ENCODE data around the gene KCP.

Gene KCP

DNA sequence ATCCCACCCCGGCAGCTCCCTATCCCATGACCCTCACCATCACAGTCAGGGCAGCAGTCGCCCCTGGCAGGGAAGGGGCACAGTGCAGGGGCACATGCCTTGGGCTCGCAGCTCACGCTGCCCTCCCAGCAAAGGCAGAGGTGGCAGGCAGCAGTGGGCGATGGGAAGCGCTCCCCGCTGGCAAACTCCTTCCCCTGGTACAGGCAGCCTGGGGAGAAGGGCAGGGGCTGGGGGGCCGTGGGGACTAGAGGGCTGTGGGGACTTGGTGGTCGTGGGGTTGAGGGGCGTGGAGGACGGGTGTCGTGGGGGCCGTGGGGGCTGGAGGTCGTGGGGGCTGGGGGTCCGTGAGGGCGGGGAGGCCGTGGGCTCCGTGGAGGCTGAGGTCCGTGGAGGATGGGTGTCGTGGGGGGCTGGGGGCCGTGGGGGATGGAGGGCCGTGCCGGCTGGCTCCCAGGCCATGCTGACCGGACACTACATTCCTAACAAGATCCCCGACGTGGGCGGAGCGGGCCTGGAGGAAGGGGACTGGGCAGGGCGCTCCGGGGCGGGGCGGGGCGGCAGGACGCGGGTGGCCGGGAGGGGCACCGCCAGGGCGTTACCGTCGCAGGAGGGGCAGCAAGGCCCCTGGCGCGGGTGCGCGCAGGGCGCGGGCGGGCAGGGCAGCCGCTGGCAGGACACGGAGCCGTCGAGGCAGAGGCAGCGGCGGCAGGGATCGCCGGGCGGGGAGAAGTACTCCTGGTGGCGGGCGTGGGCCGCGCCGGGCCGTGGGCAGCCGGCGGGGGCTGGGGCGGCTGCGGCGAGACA lies 20.0 kb downstream of the KCP start:
- ChIA-PET CTCF (no interaction called here), POLR2A (no interaction called here)
- TF ChIP-seq L3MBTL2 (conservative IDR thresholded peaks at IDR 0.05) (no peak), HDGF (IDR thresholded peaks at IDR 0.05; ENCODE audit: borderline replicate concordance) (no peak), ARNT (IDR thresholded peaks at IDR 0.05) (no peak), SP1 (IDR thresholded peaks at IDR 0.05) (no peak), NFRKB (IDR thresholded peaks at IDR 0.05) (no peak), SUZ12 (IDR thresholded peaks at IDR 0.05) (no peak), ZNF384 (IDR thresholded peaks at IDR 0.05) (no peak), FOXM1 (IDR thresholded peaks at IDR 0.05; ENCODE audit: borderline replicate concordance) (no peak), TARDBP (IDR thresholded peaks at IDR 0.05) (no peak), ELF4 (IDR thresholded peaks at IDR 0.05) (no peak)
- no peak for DNase-seq (ENCODE audit: extremely low spot score)

DNA sequence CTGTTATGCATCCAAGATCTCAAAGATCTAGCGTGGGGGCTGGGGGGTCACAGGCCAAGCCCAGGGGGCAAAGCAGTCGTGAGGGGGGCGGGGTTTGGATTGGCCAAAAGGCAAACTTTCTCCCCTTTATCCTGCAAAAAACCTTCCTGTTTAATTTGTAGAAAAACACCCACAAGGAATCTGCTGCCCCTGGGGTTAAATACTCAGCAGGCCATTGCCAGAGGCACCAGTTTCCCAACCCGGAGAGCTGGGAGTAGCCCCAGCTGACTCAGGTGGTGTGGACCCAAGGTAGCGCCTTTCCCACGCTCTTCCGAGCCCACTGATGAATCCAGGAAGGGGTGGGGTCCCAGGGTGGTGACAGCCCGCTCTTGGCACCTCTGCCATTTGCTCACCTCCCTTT lies 21.4 kb downstream of the KCP start:
- TF ChIP-seq TARDBP (IDR thresholded peaks at IDR 0.05) (no peak), FOXM1 (IDR thresholded peaks at IDR 0.05; ENCODE audit: borderline replicate concordance) (no peak), SUZ12 (IDR thresholded peaks at IDR 0.05) (no peak), NFRKB (IDR thresholded peaks at IDR 0.05) (no peak), HDGF (IDR thresholded peaks at IDR 0.05; ENCODE audit: borderline replicate concordance) (no peak), CTBP1 (IDR thresholded peaks at IDR 0.05; ENCODE audit: borderline replicate concordance) (no peak), FOXK2 (IDR thresholded peaks at IDR 0.05) (no peak), ZNF384 (IDR thresholded peaks at IDR 0.05) (no peak), ELF4 (IDR thresholded peaks at IDR 0.05) (no peak), LEF1 (IDR thresholded peaks at IDR 0.05; ENCODE audit: borderline replicate concordance) (no peak), BHLHE40 (IDR thresholded peaks at IDR 0.05; ENCODE audit: borderline replicate concordance) (no peak), ARNT (IDR thresholded peaks at IDR 0.05) (no peak), FOXA1 (IDR thresholded peaks at IDR 0.05) (no peak), SP1 (IDR thresholded peaks at IDR 0.05) (no peak), L3MBTL2 (conservative IDR thresholded peaks at IDR 0.05) (no peak)
- TF ChIP-seq, protein P1, sequence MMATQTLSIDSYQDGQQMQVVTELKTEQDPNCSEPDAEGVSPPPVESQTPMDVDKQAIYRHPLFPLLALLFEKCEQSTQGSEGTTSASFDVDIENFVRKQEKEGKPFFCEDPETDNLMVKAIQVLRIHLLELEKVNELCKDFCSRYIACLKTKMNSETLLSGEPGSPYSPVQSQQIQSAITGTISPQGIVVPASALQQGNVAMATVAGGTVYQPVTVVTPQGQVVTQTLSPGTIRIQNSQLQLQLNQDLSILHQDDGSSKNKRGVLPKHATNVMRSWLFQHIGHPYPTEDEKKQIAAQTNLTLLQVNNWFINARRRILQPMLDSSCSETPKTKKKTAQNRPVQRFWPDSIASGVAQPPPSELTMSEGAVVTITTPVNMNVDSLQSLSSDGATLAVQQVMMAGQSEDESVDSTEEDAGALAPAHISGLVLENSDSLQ (IDR thresholded peaks at IDR 0.05) = no peak
- no peak for DNase-seq (ENCODE audit: extremely low spot score)
- CTCF ChIA-PET = interaction anchor here (0.6 kb wide), 1 partner anchor 23 kb away, joined by 3 read pairs; no protein-coding TSS in a partner anchor
- POLR2A ChIA-PET = no interaction called here

DNA sequence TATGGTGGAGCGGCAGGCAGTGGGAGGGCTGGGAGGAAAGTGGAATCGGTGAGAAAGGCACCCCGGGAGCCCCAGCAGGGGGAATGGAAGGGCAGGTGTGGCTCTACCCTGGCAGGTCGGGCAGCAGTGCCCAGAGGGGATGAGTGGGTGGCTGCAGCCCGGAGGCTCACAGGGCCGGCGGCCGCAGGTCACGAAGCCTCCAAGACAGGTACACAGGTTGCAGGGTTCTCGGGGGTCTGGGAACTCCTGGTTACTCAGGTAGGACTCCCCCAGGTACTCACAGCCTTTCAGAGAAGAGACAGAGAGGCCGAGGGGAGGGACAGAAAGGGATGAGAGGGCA lies 21.8 kb downstream of the KCP start:
- CTCF ChIA-PET = interaction anchor here (0.6 kb wide), 1 partner anchor 23 kb away, joined by 3 read pairs; no protein-coding TSS in a partner anchor
- no peak for DNase-seq (ENCODE audit: extremely low spot score)
- POLR2A ChIA-PET = no interaction called here
- TF ChIP-seq LEF1 (IDR thresholded peaks at IDR 0.05; ENCODE audit: borderline replicate concordance) (no peak), BHLHE40 (IDR thresholded peaks at IDR 0.05; ENCODE audit: borderline replicate concordance) (no peak), SUZ12 (IDR thresholded peaks at IDR 0.05) (no peak), ELF4 (IDR thresholded peaks at IDR 0.05) (no peak), CTBP1 (IDR thresholded peaks at IDR 0.05; ENCODE audit: borderline replicate concordance) (no peak), ZNF384 (IDR thresholded peaks at IDR 0.05) (no peak), NFRKB (IDR thresholded peaks at IDR 0.05) (no peak), ARNT (IDR thresholded peaks at IDR 0.05) (no peak), HDGF (IDR thresholded peaks at IDR 0.05; ENCODE audit: borderline replicate concordance) (no peak)

DNA sequence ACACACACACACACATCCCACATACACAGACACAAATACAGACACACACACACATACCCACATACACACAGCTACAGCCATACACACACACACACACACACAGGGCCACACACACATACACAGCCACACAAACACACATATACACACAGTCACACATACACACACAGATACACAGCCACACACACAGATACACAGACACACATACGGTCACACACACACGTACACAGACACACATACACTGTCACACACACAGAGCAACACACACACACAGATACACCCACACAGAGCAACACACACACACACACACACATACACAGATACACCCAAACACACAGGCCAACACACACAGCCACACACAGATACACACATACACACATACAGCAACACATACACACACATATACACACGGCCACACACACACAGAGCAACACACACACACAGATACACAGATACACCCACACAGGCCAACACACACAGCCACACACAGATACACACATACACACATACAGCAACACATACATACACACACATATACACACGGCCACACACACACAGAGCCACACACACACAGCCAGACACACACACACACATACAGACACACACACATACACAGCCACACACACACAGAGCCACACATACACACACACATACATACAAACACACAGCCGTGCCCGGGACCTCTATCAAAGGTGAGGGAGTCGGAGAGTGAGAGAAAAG lies 22.3 kb downstream of the KCP start:
- CTCF ChIA-PET = no interaction called here
- DNase-seq (ENCODE audit: extremely low spot score) = no peak
- POLR2A ChIA-PET = no interaction called here
- TF ChIP-seq FOXM1 (IDR thresholded peaks at IDR 0.05; ENCODE audit: borderline replicate concordance) (no peak), SP1 (IDR thresholded peaks at IDR 0.05) (no peak), TARDBP (IDR thresholded peaks at IDR 0.05) (no peak), CTBP1 (IDR thresholded peaks at IDR 0.05; ENCODE audit: borderline replicate concordance) (no peak), L3MBTL2 (conservative IDR thresholded peaks at IDR 0.05) (no peak), FOXA1 (IDR thresholded peaks at IDR 0.05) (no peak), LEF1 (IDR thresholded peaks at IDR 0.05; ENCODE audit: borderline replicate concordance) (no peak), FOXK2 (IDR thresholded peaks at IDR 0.05) (no peak), SUZ12 (IDR thresholded peaks at IDR 0.05) (no peak), HDGF (IDR thresholded peaks at IDR 0.05; ENCODE audit: borderline replicate concordance) (no peak), ELF4 (IDR thresholded peaks at IDR 0.05) (no peak), NFRKB (IDR thresholded peaks at IDR 0.05) (no peak), BHLHE40 (IDR thresholded peaks at IDR 0.05; ENCODE audit: borderline replicate concordance) (no peak), ZNF384 (IDR thresholded peaks at IDR 0.05) (no peak), ARNT (IDR thresholded peaks at IDR 0.05) (no peak)

DNA sequence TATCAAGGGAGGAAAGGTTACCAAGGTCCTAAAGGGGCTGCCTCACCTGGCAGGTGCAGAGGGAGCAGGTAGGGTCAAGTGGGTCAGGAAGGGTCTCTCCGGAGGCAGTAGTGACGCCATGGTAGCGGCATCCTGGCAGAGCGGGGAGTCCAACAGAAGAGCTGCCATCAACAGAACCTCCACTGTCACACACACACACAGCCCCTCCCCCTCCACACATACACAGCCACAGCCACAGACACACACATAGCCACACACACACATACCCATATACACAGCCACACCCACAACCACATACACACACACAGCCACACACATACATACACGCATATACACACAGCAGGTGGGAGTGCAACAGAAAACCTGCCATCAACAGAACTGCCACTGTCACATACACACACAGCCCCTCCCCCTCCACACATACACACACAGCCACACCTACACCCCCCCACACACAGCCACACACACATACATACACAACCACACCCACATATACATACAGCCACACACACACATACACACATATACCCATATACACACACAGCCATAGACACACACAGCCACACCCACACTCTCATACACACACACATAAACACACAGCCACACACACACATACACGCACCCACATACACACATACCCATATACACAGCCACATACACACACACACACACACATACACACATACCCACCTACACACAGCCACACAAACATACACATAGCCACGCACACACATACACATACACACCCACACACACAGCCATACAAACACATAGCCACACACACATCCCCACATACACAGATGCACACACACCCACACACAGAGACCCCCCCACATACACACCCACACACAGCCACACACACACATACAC lies 23.1 kb downstream of the KCP start:
- ChIA-PET POLR2A (no interaction called here), CTCF (no interaction called here)
- TF ChIP-seq HDGF (IDR thresholded peaks at IDR 0.05; ENCODE audit: borderline replicate concordance) (no peak), TARDBP (IDR thresholded peaks at IDR 0.05) (no peak), FOXM1 (IDR thresholded peaks at IDR 0.05; ENCODE audit: borderline replicate concordance) (no peak), BHLHE40 (IDR thresholded peaks at IDR 0.05; ENCODE audit: borderline replicate concordance) (no peak), ELF4 (IDR thresholded peaks at IDR 0.05) (no peak), L3MBTL2 (conservative IDR thresholded peaks at IDR 0.05) (no peak), ZNF384 (IDR thresholded peaks at IDR 0.05) (no peak), CTBP1 (IDR thresholded peaks at IDR 0.05; ENCODE audit: borderline replicate concordance) (no peak)
- DNase-seq (ENCODE audit: extremely low spot score) = no peak
